ENCODE results near the gene ITPR1. TPM values are rescaled to one million over a fixed set of nuclear protein-coding genes. Genes with fewer than 3 reads are reported as not detected.

The ITPR1 gene
- total RNA-seq, 1 donor from 2014 or later = 45.9 TPM

- Mint-ChIP-seq H3K36me3 (peaks cover 42% of the 10 kb centered on the region), H3K9me3 (peaks cover 12% of the 10 kb centered on the region), H3K4me1 (ENCODE audit: unreplicated experiment) (peaks cover 39% of the 10 kb centered on the region), H3K4me3 (no peak overlapping the region), H3K27me3 (no peaks in the 10 kb centered on the region), H3K27ac (peak overlapping the region; percentile 53)
- TF ChIP-seq CTCF (conservative IDR thresholded peaks at IDR 0.05) = no peak
- DNase-seq (ENCODE audit: extremely low spot score, unreplicated experiment) = no peak
Measured at GRCh38 chr3:4741106-4741403, 247.9 kb downstream of the ITPR1 start.

GRCh38 chr3:4741404-4742307, 248.5 kb downstream of the ITPR1 start:
- no peak for DNase-seq (ENCODE audit: extremely low spot score, unreplicated experiment)
- H3K27ac Mint-ChIP-seq = peak overlapping the region; percentile 53
- H3K4me3 Mint-ChIP-seq = no peak overlapping the region
- peaks cover 33% of the 10 kb centered on the region for H3K4me1 Mint-ChIP-seq (ENCODE audit: unreplicated experiment)
- H3K36me3 Mint-ChIP-seq = peaks cover 36% of the 10 kb centered on the region
- H3K27me3 Mint-ChIP-seq = no peaks in the 10 kb centered on the region
- peaks cover 9% of the 10 kb centered on the region for H3K9me3 Mint-ChIP-seq
- TF ChIP-seq CTCF (conservative IDR thresholded peaks at IDR 0.05) = no peak

GRCh38 chr3:4742359-4742758, 249.2 kb downstream of the ITPR1 start:
- TF ChIP-seq CTCF (conservative IDR thresholded peaks at IDR 0.05) = no peak
- Mint-ChIP-seq H3K27ac (no peak overlapping the region), H3K36me3 (peaks cover 36% of the 10 kb centered on the region), H3K27me3 (no peaks in the 10 kb centered on the region), H3K4me3 (no peak overlapping the region), H3K9me3 (peaks cover 14% of the 10 kb centered on the region), H3K4me1 (ENCODE audit: unreplicated experiment) (peaks cover 31% of the 10 kb centered on the region)
- DNase-seq (ENCODE audit: extremely low spot score, unreplicated experiment) = no peak

GRCh38 chr3:4743371-4743770, 250.2 kb downstream of the ITPR1 start:
- Mint-ChIP-seq H3K4me3 (no peak overlapping the region), H3K4me1 (ENCODE audit: unreplicated experiment) (peaks cover 31% of the 10 kb centered on the region), H3K27me3 (no peaks in the 10 kb centered on the region), H3K36me3 (peaks cover 35% of the 10 kb centered on the region), H3K27ac (no peak overlapping the region), H3K9me3 (peaks cover 14% of the 10 kb centered on the region)
- TF ChIP-seq CTCF (conservative IDR thresholded peaks at IDR 0.05) = no peak
- DNase-seq (ENCODE audit: extremely low spot score, unreplicated experiment) = no peak

GRCh38 chr3:4744405-4745234, 251.5 kb downstream of the ITPR1 start:
- H3K4me3 Mint-ChIP-seq = no peak overlapping the region
- H3K4me1 Mint-ChIP-seq (ENCODE audit: unreplicated experiment) = peaks cover 34% of the 10 kb centered on the region
- H3K27ac Mint-ChIP-seq = peak overlapping the region; percentile 1
- peaks cover 12% of the 10 kb centered on the region for H3K9me3 Mint-ChIP-seq
- DNase-seq (ENCODE audit: extremely low spot score, unreplicated experiment) = no peak
- TF ChIP-seq CTCF (conservative IDR thresholded peaks at IDR 0.05) = no peak
- peaks cover 38% of the 10 kb centered on the region for H3K36me3 Mint-ChIP-seq
- H3K27me3 Mint-ChIP-seq = no peaks in the 10 kb centered on the region

All from type B pancreatic cell (in vitro differentiated cells).